Activated CD4-positive, alpha-beta T cell treated with anti-CD3 and anti-CD28 coated beads, Interleukin-2, amount 50 U/mL, for 24 hours (primary cell): ENCODE measurements around the gene PCBD1.

Experiments
- DNase-seq, 2 donors: peaks; one replicate each; pipeline ENCODE4 v3.0.0-alpha.2; 2020; ENCODE audit warnings: low read depth in 1 of 2, low spot score in 1 of 2

Gene PCBD1

GRCh38 chr10:70836319-70836718 is 52.0 kb downstream of the PCBD1 start:
- DNase-seq: no peak

GRCh38 chr10:70834441-70835151 is 53.8 kb downstream of the PCBD1 start:
- no peak for DNase-seq

- DNase-seq: no peak
These were observed 54.3 kb downstream of the PCBD1 start for GRCh38 chr10:70834021-70834420.

- no peak for DNase-seq
These were observed 54.8 kb downstream of the PCBD1 start for GRCh38 chr10:70833601-70834000.
